Mucosa of descending colon (tissue), 3 donors: Measurements from ENCODE around the gene PTPRA. TPM values are rescaled to one million over a fixed set of nuclear protein-coding genes. Genes with fewer than 3 reads are reported as not detected.

Experiments
- ATAC-seq: fragments of 200-7000 bp; cut with Tn5 transposase; one replicate; pipeline ENCODE4 v1.9.1; 2020; ENCODE audit warnings: mild to moderate bottlenecking, moderate library complexity
- DNase-seq, 3 donors: peaks; one replicate each; pipeline ENCODE4 v3.0.0-alpha.2; 2020
- H3K36me3 ChIP-seq: fragments of 200-600 bp; one replicate; pipeline ENCODE4 v1.8.0; 2021; ENCODE audit warnings: low read depth, mild to moderate bottlenecking
- H3K4me1 ChIP-seq: fragments of 200-600 bp; one replicate; pipeline ENCODE4 v1.8.0; 2021; ENCODE audit warnings: low read depth, mild to moderate bottlenecking
- H3K4me3 ChIP-seq: fragments of 200-600 bp; one replicate; pipeline ENCODE4 v1.8.0; 2021; ENCODE audit warnings: mild to moderate bottlenecking
- H3K9me3 ChIP-seq: fragments of 200-600 bp; one replicate; pipeline ENCODE4 v1.8.0; 2021; ENCODE audit warnings: mild to moderate bottlenecking
- CTCF ChIP-seq: fragments of 200-600 bp; IDR thresholded peaks from one replicate; pipeline ENCODE4 v1.8.0; 2022; ENCODE audit warnings: antibody characterized with exemption, mild to moderate bottlenecking
- intact Hi-C, 2 donors: fragments of 100-400 bp; cut with DNase I in 1 of 2; cut with micrococcal nuclease in 1 of 2; formaldehyde crosslinking; loops; one replicate each; pipeline versions ENCODE4 v1.11.0 to v1.11.1; 2022; cut with DNase I, micrococcal nuclease
- total RNA-seq, 3 donors: library from RNA; stranded (reverse); fragmentation: NEBNext Ultra II Directional in 2 of 3; extraction: Animal tissue kit (Norgen Biotek cat#: 25700) in 2 of 3; gene quantifications; one replicate each; pipeline versions ENCODE4 v1.2.1 to v1.2.4, GENCODE V29; 2021 to 2023
- donor health status: DM: no; HTN: no; CAD: no; lungs with moderate emphysema.
- donor health status: DM: no; HTN: no; CAD: no.
- donor health status: DM: no; HTN: yes; CAD: no.

Gene PTPRA
- total RNA-seq, 3 donors from 2014 or later = 39.0 to 64.7 (median 59.3) TPM

- no peaks in the 10 kb centered on the region for H3K9me3 ChIP-seq
- DNase-seq (no peak), ATAC-seq (no peak)
- intact Hi-C loops = no loop called here
- no peaks in the 10 kb centered on the region for H3K4me1 ChIP-seq
- no peak overlapping the region for H3K4me3 ChIP-seq
- H3K36me3 ChIP-seq = no peaks in the 10 kb centered on the region
- no peak for TF ChIP-seq CTCF
Observed at GRCh38 chr20:2932498-2932897, 59.2 kb downstream of the PTPRA start.

- intact Hi-C loops = no loop called here
- H3K4me3 ChIP-seq = no peak overlapping the region
- no peaks in the 10 kb centered on the region for H3K36me3 ChIP-seq
- H3K4me1 ChIP-seq = no peaks in the 10 kb centered on the region
- no peaks in the 10 kb centered on the region for H3K9me3 ChIP-seq
- DNase-seq (no peak), ATAC-seq (no peak)
- no peak for TF ChIP-seq CTCF
Observed at GRCh38 chr20:2937902-2938301, 64.6 kb downstream of the PTPRA start.

DNA sequence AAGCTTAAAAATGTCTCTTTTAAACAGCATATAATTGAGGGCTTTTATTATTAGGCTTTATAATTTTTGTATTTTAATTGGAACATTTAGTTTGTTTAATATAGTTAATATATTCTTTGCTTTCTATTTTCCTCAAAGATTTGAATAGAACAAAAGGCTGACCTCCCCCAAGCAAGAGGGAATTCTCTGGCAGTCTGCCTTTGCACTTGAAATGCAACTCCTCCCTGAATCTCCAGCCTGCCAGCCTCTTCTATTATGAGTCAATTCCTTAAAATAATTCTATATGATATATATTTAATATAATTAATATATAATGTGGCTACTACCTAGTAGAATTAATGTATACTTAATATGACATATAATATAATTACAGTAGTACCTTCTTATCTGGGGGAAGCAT lies 69.2 kb downstream of the PTPRA start:
- intact Hi-C loops = no loop called here
- ATAC-seq (no peak), DNase-seq (no peak)
- Histone ChIP-seq H3K4me1 (no peaks in the 10 kb centered on the region), H3K36me3 (no peaks in the 10 kb centered on the region), H3K9me3 (no peaks in the 10 kb centered on the region), H3K4me3 (no peak overlapping the region)
- no peak for TF ChIP-seq CTCF

DNA sequence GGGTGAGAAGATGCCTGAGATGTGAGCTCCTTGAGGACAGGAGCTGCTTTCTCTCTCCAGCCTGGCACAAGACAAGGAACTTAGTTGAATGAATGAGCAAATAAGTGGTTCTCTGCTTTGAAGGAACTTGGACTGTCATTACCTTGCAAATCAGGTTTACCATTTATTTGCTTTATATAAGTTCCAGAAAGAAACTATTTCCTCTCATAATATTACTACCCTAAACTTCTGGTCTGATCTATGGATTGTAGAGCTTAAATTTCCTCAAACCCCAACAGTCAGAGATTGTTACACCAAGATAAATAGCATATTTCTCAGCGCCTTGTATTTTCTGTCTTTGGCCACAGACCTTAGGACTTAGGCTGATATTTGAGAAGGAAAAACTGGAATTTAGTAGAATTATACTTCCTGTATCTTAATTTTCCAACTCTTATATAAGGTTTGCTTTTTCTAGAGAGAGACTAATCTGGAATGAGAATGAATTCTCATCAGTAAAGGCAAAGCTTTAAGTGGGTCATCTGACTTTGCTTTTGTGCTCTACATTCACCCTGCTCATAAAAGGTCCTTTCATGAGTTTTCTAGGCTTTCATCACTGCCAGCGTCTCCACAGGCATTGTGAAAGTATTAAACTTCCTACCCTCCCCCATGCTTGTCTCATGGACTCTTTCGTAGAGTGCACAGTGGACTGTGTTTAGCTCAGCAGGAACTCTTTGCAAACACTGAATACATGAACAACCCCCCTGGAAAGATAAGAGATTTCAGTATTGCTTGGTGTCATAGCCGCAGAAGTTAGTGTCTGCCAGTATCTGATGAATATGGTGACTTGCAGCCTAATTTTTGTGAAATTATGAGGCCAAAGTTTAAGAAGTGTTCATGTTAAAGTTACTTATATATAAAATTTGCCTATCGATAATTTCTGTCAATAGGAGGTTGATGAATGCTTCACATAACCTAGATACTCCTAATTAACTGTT lies 74.0 kb downstream of the PTPRA start:
- intact Hi-C loops = no loop called here
- no peak for TF ChIP-seq CTCF
- H3K4me1 ChIP-seq = no peaks in the 10 kb centered on the region
- DNase-seq (no peak), ATAC-seq (peak; percentile 46)
- H3K36me3 ChIP-seq = no peaks in the 10 kb centered on the region
- H3K4me3 ChIP-seq = no peak overlapping the region
- H3K9me3 ChIP-seq = no peaks in the 10 kb centered on the region

GRCh38 chr20:2948968-2949367 lies 75.7 kb downstream of the PTPRA start:
- Histone ChIP-seq H3K4me3 (no peak overlapping the region), H3K9me3 (no peaks in the 10 kb centered on the region), H3K4me1 (no peaks in the 10 kb centered on the region), H3K36me3 (no peaks in the 10 kb centered on the region)
- intact Hi-C loops = no loop called here
- DNase-seq (no peak), ATAC-seq (no peak)
- no peak for TF ChIP-seq CTCF
